ENCODE results near the gene PITPNM2.

Gene PITPNM2

DNA sequence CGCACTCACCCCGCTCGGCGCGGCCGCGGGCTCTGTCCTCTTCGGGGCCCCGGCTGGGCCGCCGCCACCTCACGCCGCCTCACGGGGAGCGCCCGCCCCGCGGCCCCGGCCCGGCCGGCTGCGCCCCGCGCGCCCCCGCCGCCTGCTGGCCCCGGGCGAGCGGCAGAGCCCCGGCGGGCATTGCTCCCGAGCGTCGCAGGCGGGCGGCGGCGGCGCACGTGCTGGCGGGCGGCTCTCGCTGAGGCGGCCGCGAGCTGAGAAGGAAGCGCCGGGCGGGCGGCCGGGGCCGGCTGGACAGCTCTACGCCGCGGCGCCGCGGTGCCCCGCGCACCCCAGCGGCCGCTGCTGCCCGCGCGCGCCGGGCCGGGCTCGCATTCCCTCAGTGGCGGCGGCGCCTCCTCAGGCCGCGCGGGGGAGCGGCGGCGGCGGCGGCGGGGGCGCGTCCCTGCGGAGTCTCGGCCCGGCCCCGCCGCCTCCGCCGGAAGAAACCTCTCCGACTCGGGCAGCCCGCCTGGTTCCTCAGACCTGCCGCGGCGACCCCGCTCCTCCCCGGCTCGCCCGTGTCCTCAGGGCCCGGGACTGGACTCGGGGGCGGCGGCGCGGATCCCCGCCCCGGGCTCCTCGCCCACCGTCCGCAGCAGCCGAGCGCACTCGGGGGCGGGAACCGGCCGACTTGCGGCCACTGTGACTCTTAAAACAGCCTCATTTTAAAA lies at the start of gene PITPNM2:
PITPNM2 (minus strand) TSS at position 347 of the 713 bp plus-strand sequence. CDS start 116,500 bp downstream, outside the sequence.
- peak; percentile 75 for DNase-seq

DNA sequence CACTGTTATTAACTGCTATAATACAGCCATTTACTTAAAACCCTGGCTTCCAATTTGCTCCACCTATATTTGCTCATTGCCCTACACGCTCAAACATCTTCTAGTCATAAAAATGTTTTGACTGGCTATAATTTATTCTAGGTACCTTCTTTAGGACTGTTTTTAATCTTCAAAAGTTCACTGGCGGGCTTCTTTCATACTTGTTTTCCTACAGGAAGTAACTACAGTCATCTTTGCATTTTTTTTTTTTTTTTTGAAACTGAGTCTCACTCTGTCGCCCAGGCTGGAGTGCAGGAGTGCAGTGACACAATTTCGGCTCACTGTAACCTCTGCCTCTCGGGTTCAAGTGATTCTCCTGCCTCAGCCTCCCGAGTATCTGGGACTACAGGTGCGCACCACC lies 49.5 kb upstream of the PITPNM2 start:
- DNase-seq = peak; percentile 37

GRCh38 chr12:123199936-123200335 lies 49.0 kb upstream of the PITPNM2 start:
- no peak for DNase-seq

DNA sequence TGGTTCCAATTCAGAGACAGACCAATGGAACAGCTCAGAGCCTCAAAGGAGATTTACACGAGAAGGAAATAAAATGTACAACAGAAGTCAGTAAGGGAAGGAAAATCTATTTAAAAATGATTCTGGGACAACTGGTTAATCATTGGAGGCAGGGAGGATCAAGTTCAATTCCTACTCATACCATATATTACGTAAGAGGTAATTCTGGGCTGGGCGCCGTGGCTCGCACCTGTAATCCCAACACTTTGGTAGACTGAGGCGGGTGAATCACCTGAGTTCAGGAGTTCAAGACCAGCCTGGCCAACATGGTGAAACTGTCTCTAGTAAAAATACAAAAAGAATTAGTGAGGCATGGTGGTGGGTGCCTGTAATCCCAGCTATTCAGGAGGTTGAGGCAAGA lies 36.7 kb upstream of the PITPNM2 start:
- no peak for DNase-seq

- DNase-seq = no peak
Observed at GRCh38 chr12:123180171-123180570, 29.3 kb upstream of the PITPNM2 start.

- no peak for DNase-seq
Observed at GRCh38 chr12:123171967-123172366, 21.1 kb upstream of the PITPNM2 start.

DNA sequence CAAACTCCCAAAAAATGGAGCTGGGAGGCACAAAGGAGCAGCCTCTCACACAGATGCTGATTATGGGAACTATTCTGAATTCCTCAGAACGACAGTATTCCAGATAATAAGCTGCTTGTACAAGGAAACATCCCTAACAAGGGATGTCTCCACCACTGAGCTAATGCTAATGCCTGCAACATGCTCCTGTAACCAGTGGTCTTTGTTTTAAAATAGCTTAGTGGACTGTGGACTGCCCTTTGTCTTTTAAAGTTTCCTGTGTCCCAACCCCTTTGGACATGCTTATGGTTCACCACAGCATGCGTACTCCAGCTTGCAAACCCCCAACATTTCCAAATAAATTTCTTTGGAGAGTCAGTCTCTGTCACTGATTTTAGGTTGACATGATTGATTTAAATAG lies 16.4 kb upstream of the PITPNM2 start:
- DNase-seq = no peak

GRCh38 chr12:123165537-123165936 lies 14.6 kb upstream of the PITPNM2 start:
- no peak for DNase-seq

GRCh38 chr12:123164710-123165261 lies 13.9 kb upstream of the PITPNM2 start:
- DNase-seq = no peak

- DNase-seq = no peak
Observed at GRCh38 chr12:123164222-123164621, 13.3 kb upstream of the PITPNM2 start.

DNA sequence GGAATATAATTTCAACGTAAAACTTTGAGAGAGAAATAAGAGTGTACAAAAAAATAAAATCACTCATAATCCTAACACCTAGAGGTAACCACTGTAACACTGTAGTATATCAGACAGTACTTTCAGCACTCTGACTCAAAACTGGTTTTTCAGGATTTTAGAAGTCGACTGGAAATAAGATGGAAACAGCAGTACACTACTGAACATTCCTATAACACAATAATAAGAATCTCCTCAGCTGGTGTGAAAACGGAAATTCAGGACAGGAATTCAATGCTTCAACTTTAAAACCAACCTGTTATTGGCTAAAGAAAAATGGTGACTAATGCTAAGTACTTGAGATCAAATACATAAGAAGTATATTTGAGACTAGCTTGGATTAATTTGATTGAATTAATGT lies 12.3 kb upstream of the PITPNM2 start:
- DNase-seq = no peak

GRCh38 chr12:123160801-123161487 lies 10.1 kb upstream of the PITPNM2 start:
- no peak for DNase-seq

DNA sequence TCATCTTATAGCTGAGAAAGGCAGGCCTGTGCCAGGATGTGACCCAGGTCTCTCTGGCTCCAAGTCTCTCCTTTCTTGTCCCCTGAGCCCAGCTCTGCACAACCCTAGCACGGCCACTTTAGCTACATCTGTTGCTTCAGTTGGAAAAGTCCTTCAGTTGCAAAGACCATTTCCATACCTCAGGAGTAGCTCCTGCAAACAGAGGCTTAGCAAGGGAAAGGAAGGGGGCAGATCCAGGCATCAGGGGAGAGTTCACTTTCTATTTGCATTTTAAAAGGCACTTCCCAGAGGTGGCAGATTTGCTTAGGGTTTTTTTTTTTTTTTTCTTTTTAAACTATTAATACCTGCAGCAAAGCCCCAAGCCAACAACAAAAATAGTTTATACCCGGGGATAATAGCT lies 3.0 kb upstream of the PITPNM2 start:
- no peak for DNase-seq

- DNase-seq = no peak
Observed at GRCh38 chr12:123152833-123153232, 1.9 kb upstream of the PITPNM2 start.

DNA sequence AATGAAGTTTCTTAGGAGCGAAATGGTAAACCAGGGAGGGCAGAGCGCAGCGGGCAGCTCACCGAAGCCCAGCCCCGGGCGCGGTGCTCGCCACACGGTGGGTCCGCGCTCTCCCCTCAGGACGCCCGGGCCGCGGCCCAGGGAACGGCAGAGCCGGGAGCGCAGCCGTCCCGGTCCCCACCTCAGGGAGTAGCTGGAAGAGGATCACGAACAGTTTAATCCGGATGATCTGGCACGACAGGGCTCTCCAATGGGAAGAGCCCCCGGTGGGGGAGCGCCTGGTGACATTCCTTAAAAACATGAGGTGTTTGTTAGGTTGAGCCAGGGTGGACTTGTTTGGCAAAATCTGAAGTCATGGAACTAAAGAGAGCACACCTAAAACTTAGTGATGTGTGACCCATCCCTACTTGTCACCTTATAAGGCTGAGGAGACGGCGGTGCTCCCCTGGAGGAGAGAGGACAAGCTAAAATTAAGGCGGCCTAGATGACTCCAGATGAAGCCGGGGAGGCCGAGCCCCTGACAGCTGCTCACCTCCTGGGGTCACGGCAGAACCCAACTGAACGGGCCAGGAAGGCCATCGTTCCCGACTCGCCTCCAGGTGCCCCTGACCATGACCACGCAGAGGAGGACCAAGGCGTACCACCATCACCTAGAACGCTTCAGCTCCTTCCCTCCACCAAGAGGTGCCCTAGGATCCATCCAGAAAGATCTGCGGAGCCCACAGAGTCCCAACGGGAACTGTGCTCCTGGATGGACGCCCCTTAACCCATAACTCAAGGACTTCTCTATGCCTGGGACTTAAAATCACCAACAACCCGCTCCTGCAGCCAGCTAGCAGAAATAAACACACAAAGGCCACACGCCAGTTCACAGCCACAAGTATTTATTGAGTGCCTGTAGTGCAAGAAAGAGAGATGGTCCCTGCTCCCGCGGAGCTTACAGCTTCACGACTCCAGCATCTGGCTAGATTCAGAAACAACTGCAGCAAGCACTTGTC lies 866 bp upstream of the PITPNM2 start:
- no peak for DNase-seq

DNA sequence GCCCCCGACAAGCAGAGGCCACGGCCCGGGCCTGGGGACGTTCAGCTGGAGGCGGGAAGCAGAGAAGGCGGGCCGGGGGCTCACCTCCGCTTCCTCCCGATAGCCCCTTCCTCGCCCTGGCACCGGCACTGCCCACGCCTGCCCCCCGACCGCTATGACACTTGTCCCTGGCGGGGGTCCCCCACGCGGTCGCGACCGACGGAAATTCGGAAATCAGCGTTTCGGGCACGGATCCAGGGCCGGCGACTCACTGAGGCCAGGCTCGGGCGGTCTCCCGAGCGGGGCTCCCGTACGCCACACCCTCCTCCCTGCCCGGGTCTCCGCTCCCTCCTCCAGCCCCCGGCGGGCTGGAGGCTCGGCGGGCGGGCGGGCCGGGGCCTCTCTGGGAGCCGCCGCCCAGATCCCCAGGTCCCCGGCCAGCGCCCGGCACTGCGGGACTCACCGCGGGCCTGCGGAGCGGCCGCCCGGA lies 581 bp downstream of the PITPNM2 start:
- DNase-seq = peak; percentile 32

- no peak for DNase-seq
Observed at GRCh38 chr12:123149501-123150274, 1.2 kb downstream of the PITPNM2 start.

DNA sequence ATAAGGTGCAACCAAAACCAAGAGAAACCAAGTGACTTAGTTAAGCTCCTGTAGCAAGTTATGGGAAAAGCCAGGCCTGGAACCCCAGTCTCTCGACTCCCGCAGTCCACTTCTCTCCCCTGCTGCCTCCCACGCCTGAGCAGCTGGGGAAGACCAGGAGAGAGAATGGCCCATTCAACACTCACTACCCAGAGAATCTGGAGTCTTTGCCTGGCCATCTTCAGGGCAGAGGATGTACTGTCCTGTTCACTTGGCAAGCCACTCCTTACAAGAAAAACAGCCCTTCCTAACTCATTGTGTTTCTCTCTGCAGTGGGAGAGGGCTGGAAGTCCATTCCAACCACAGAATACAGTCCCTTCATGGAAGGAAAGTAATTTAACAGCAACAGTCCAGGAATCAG lies 1.8 kb downstream of the PITPNM2 start:
- no peak for DNase-seq

GRCh38 chr12:123148655-123149054 lies 2.2 kb downstream of the PITPNM2 start:
- DNase-seq = no peak

DNA sequence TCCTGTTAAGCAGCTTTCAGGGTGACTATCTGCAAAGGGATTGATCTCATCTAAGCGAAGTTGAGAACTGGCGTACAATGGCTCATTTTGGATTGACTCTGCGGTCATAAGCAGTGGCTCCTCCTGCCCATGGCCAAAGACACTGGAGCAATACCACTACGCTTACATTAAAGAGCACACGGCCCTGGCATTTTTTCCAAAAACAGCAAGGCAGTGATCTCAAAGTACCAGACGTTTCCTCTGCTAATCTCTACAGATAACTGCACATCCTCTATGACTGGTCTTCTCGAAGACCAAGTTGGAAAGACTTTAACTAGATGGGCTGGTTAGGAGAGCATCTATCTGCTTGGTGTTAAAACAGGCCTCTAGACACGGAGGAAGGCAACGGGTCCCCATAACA lies 2.7 kb downstream of the PITPNM2 start:
- DNase-seq = no peak

DNA sequence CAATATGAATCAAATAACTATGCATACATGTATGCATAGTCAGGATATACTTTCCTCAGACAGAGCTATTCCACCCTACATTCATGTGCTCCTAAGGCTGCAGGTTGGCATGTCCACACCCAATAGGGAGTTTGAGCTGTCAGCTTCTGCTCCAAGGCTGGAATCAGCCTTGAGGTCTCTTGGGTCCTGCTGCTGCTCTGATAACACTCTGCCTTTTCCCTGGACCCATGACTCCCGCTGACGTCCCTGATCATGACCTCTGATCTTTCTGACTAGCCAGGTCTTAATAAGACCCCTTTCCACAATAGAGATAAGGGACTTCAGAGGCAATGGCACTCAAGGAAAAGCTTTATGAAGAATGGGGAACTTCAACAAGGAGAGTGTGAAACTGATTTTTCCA lies 5.7 kb downstream of the PITPNM2 start:
- DNase-seq = no peak
